GM12872 (cell line): ENCODE data around the gene CDK5RAP2.
A peak's percentile ranks its signal among the peaks of the same experiment; 100 is the strongest.

Experiments used
- CTCF ChIP-seq: IDR thresholded peaks from 3 replicates; pipeline ENCODE4 v1.5.1; 2011; ENCODE audit warnings: low read depth, mild to moderate bottlenecking, low read length, moderate library complexity; ENCODE audit not compliant: insufficient read depth

CDK5RAP2 gene

GRCh38 chr9:120531683-120532300, 48.2 kb downstream of the CDK5RAP2 start:
- TF ChIP-seq CTCF, result peak; percentile 57

DNA sequence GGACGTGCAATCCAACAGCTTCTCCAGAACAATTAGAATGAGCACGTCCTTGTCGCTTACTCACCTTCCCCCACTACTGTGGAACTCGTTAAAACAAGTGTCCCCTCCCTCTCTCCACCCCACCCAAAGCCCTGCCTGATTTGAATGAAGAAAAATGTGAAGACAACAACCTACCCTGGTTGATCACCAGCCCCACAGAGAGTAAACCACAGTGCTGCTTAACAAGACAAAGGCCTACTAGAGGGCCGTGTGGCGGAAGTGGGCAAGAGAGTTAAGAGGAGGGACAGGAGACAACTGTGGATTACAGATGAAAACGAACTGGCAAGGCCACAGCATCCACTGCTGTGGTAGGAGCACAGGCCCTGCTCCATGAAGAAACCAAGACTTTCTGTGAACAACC, 51.1 kb downstream of the CDK5RAP2 start:
- TF ChIP-seq CTCF, result no peak

GRCh38 chr9:120528327-120528726, 51.6 kb downstream of the CDK5RAP2 start:
- TF ChIP-seq CTCF, result no peak

DNA sequence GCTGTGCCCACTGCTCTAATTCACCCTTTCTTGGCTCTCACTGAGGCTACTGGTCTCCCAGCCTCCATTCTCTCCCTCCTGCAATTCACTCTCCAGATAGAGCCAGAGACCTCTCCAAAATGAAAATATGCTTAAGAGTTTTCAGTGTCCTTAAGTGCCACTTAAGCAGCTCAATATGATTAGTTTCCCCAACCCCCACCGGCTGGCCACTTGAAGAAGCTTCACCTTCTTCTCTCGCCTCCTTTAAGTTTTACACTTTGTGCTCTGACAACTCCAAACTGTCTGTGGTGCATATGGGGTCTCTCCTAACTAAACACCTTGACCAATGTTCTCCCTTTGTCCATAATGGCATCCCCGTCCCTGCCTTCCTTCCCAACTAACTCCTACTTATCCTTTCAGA, 53.4 kb downstream of the CDK5RAP2 start:
- no peak for TF ChIP-seq CTCF

GRCh38 chr9:120524863-120525262, 55.1 kb downstream of the CDK5RAP2 start:
- TF ChIP-seq CTCF, result no peak

DNA sequence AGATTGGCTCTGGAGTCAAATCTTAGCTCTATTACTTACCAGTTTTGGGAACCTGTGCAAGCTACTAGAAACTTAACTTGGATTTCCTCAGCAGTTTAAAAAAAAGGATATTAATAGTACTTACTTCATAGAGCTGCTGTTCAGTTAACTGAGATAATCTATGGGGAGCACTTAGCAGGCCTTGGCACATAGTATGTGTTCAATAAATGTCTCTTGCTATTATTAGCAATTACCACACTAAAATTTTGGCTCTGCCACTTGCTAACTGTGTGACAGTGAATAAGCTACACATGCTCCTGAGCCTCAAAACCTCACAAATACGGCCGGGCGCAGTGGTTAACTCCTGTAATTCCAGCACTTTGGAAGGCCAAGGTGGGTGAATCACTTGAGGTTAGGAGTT, 55.9 kb downstream of the CDK5RAP2 start:
- TF ChIP-seq CTCF, result no peak

DNA sequence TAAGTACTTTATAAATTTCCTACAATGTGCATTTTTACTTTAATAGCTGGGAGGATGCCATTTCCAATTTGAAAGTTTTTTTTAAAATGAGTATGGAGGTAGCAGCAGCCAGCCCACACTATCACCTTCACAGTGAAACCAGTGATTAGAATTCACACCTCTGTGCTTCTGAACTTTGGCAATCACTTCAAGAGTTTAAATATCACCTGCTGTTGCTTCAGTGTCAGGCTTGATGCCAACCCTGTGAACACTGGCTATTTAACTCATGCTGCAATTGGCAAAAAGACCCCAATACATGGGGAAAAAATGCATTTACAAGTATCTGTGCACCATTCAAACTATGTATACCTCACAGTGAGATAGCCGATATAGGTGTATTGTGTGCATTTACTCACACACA, 57.4 kb downstream of the CDK5RAP2 start:
- TF ChIP-seq CTCF, result no peak
